Parathyroid adenoma (tissue), 2 donors: ENCODE data around the gene PKDCC.

Experiments used
- H2AFZ ChIP-seq: fragments of 300-600 bp; sonication (generic); one replicate; pipeline ENCODE4 v1.7.0; 2017; ENCODE audit warnings: antibody characterized with exemption, mild to moderate bottlenecking
- H3K27ac ChIP-seq: fragments of 300-600 bp; sonication (generic); one replicate; pipeline ENCODE4 v1.7.0; 2017
- H3K27me3 ChIP-seq: fragments of 300-600 bp; sonication (generic); one replicate; pipeline ENCODE4 v1.7.0; 2017; ENCODE audit warnings: low read length; ENCODE audit not compliant: control insufficient read depth, insufficient read depth
- H3K36me3 ChIP-seq: fragments of 300-600 bp; sonication (generic); one replicate; pipeline ENCODE4 v1.7.0; 2017; ENCODE audit warnings: low read length; ENCODE audit not compliant: control insufficient read depth, insufficient read depth
- H3K4me1 ChIP-seq: fragments of 300-600 bp; sonication (generic); one replicate; pipeline ENCODE4 v1.7.0; 2017; ENCODE audit warnings: control low read depth
- H3K4me2 ChIP-seq: fragments of 300-600 bp; sonication (generic); one replicate; pipeline ENCODE4 v1.7.0; 2017; ENCODE audit warnings: low read length
- H3K4me3 ChIP-seq: fragments of 300-600 bp; sonication (generic); one replicate; pipeline ENCODE4 v1.7.0; 2017; ENCODE audit warnings: low read depth, low read length
- H3K79me2 ChIP-seq: fragments of 300-600 bp; sonication (generic); one replicate; pipeline ENCODE4 v1.7.0; 2017; ENCODE audit warnings: control low read depth
- H3K9ac ChIP-seq: fragments of 300-600 bp; sonication (generic); one replicate; pipeline ENCODE4 v1.7.0; 2017; ENCODE audit warnings: mild to moderate bottlenecking
- H3K9me3 ChIP-seq: fragments of 300-600 bp; sonication (generic); one replicate; pipeline ENCODE4 v1.7.0; 2017; ENCODE audit warnings: low read length; ENCODE audit not compliant: control insufficient read depth
- TF ChIP-seq, protein P1 (sequence below): fragments of 300-600 bp; sonication (generic); IDR thresholded peaks from one replicate; pipeline ENCODE4 v1.7.0; 2017; ENCODE audit warnings: antibody characterized with exemption, mild to moderate bottlenecking
- donor health status: primary hyperparathyroidism.

Gene PKDCC

DNA sequence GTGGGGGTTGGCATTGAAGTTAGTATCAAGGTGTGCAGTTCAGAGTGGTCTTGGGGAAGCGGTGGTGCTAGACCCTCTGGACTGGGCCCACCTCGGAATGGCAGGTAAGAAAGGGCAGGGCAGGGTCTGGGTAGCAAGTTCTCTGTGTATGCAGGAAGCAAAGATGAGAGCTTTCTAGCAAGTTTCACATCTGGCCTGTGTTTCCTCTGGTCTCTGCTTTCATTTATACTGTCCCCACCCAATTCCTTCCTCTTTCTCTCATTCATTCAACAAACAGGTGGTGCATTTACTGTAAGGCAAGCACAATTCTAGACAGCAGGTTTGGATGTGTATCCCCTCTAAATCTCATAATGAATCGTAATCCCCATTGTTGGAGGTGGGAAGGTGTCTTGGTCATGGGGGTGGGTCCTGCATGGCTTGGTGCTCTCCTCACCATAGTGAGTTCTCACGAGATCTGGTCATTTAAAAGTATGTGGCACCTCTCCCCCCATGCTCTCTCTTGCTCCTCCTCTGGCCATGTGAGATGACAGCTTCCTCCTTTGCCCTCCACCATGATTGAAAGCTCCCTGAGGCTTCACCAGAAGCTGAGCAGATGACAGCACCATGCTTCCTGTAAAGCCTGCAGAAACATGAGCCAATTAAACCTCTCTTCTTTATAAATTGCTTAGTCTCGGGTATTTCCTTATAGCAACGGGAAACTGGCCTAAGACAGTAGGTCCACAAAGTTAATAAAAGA is 51.8 kb downstream of the PKDCC start:
- Histone ChIP-seq H3K27ac (peak overlapping the region; percentile 64), H2AFZ (no peak overlapping the region), H3K36me3 (no peaks in the 10 kb centered on the region), H3K79me2 (no peaks in the 10 kb centered on the region), H3K27me3 (no peaks in the 10 kb centered on the region), H3K9me3 (no peaks in the 10 kb centered on the region), H3K4me3 (no peak overlapping the region), H3K4me1 (peaks cover 21% of the 10 kb centered on the region), H3K9ac (no peak overlapping the region), H3K4me2 (no peak overlapping the region)
- TF ChIP-seq, protein P1, sequence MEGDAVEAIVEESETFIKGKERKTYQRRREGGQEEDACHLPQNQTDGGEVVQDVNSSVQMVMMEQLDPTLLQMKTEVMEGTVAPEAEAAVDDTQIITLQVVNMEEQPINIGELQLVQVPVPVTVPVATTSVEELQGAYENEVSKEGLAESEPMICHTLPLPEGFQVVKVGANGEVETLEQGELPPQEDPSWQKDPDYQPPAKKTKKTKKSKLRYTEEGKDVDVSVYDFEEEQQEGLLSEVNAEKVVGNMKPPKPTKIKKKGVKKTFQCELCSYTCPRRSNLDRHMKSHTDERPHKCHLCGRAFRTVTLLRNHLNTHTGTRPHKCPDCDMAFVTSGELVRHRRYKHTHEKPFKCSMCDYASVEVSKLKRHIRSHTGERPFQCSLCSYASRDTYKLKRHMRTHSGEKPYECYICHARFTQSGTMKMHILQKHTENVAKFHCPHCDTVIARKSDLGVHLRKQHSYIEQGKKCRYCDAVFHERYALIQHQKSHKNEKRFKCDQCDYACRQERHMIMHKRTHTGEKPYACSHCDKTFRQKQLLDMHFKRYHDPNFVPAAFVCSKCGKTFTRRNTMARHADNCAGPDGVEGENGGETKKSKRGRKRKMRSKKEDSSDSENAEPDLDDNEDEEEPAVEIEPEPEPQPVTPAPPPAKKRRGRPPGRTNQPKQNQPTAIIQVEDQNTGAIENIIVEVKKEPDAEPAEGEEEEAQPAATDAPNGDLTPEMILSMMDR, result no peak

DNA sequence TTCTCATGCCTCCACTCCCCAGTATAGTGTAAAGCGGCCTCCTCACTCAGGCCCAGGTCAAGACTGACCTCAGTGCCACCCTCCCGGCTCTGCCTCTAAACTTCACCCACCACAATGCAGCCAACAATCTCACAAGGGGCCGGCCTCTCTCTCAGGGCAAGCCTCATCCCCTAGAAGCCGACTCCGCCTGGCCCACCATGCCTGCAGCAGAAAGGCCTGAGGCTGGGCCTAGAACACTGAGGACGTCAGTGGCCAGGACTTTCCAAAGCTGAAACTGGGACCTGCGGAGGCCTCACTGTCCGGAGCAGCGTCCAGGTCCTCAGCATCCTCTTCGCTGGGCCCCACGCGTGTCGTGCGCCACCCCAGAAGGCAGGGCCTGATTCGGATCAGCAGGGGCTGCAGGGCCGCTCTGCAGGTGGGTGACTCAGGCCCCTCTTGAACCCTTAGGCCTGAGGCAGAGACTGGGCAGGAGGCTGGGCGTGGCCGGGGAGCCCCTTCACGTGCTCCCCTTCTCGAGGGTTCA is 52.9 kb downstream of the PKDCC start:
- Histone ChIP-seq H2AFZ (no peak overlapping the region), H3K4me3 (no peak overlapping the region), H3K9ac (no peak overlapping the region), H3K9me3 (no peaks in the 10 kb centered on the region), H3K36me3 (no peaks in the 10 kb centered on the region), H3K79me2 (no peaks in the 10 kb centered on the region), H3K4me2 (no peak overlapping the region), H3K27me3 (no peaks in the 10 kb centered on the region), H3K4me1 (peaks cover 21% of the 10 kb centered on the region), H3K27ac (no peak overlapping the region)
- TF ChIP-seq, protein P1, result no peak

DNA sequence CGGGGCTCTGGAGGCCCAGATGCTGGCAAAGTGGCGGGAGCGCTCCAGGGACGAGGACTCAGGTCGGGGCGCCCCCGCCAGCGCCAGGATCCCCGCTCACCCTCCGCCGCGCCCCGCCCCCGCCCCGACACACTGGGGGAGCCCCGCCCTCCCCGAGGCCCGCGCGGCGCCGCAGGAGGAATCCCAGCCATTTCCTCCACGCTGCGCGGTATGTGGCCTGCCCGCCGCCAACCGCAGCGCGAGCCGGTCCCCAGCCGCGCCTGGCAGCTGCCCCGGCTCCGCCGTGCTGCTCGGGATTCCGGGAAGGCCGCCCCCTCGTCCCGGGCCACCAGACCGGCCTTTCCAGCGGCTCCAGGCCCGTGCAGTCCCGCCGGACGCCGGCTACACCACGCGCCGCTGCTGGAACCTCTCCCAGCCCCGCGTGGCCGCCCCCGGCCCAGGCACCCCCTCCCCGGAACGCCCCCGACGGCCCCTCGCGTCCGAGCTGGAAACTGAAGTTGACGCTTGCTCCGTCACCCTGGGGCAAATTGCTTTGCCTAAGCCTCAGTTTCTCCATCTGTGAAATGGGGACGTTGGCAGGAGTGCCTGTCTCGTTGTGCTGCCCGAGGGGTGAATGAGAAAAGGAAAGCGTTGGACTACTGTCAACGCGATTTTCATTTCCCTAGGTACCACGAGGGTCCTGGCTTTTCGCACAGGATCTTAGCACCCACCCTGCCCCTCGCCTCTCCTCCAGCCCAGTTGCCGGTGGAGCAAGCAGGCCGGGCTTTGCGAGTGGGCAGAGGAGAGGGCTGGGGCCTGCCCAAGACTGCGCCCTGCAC is 53.6 kb downstream of the PKDCC start:
- H3K4me1 ChIP-seq, result peaks cover 23% of the 10 kb centered on the region
- H3K4me3 ChIP-seq, result no peak overlapping the region
- H3K27ac ChIP-seq, result peak overlapping the region; percentile 76
- TF ChIP-seq, protein P1, result no peak
- peak overlapping the region; percentile 45 for H3K4me2 ChIP-seq
- peak overlapping the region; percentile 95 for H2AFZ ChIP-seq
- no peaks in the 10 kb centered on the region for H3K9me3 ChIP-seq
- H3K79me2 ChIP-seq, result no peaks in the 10 kb centered on the region
- no peak overlapping the region for H3K9ac ChIP-seq
- H3K27me3 ChIP-seq, result no peaks in the 10 kb centered on the region
- H3K36me3 ChIP-seq, result no peaks in the 10 kb centered on the region

DNA sequence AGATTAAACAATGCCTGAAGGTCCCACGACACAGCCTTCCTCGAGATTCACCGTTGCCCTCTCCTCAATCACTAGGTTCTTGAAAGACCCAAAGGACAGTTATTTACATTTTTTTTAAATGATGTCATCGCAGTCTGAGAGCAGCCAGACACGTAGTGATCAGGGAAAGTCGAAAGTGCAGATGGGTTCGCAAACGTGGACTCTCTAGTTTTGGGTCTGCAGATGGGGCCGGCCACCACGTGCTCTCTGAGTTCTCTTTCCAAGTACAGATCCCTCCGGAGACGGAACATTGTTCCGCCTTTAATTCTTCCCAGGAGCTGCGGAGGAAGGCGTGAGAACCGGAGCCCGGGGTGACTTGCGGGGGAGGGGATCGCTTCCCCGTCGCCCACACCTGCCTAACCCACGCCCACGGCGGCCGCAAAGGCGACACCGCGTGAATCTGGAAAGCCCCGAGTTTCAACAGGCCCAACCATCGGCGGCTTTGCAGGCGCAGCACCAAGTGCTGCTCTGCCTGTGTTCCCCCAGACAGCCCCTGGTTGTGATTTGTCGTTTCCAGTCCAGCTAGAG is 54.3 kb downstream of the PKDCC start:
- TF ChIP-seq, protein P1, result no peak
- Histone ChIP-seq H3K4me2 (no peak overlapping the region), H3K27ac (peak overlapping the region; percentile 76), H3K27me3 (no peaks in the 10 kb centered on the region), H2AFZ (peak overlapping the region; percentile 95), H3K36me3 (no peaks in the 10 kb centered on the region), H3K9me3 (no peaks in the 10 kb centered on the region), H3K9ac (no peak overlapping the region), H3K4me1 (peaks cover 28% of the 10 kb centered on the region), H3K79me2 (no peaks in the 10 kb centered on the region), H3K4me3 (no peak overlapping the region)
